H9 (cell line): ENCODE measurements around the gene GRB10. TPM values are rescaled to one million over a fixed set of nuclear protein-coding genes. Genes with fewer than 3 reads are reported as not detected.
"Not testable (repeated sequence)": the region's sequence is repeated elsewhere in the genome, so short reads cannot be mapped to it uniquely, and the experiment has no call there.

ENCODE experiments used
- DNase-seq: peaks from one replicate; pipeline ENCODE4 v3.0.0-alpha.2; 2017
- H2AFZ ChIP-seq: one replicate; pipeline ENCODE4 v1.6.1; 2013; ENCODE audit warnings: mild to moderate bottlenecking, low read length, control low read depth, moderate library complexity
- H2AK5ac ChIP-seq: 2 replicates; pipeline ENCODE4 v1.6.1; 2013; ENCODE audit warnings: low read length, control low read depth, mixed read lengths; ENCODE audit not compliant: insufficient read length
- H2BK120ac ChIP-seq: one replicate; pipeline ENCODE4 v1.6.1; 2013; ENCODE audit warnings: low read depth, mild to moderate bottlenecking, low read length, control low read depth, inconsistent platforms; ENCODE audit not compliant: poor library complexity, severe bottlenecking
- H2BK12ac ChIP-seq: 2 replicates; pipeline ENCODE4 v1.6.1; 2013; ENCODE audit warnings: low read length, control low read depth, mixed read lengths, low read depth; ENCODE audit not compliant: insufficient read length
- H2BK15ac ChIP-seq: 2 replicates; pipeline ENCODE4 v1.6.1; 2013; ENCODE audit warnings: low read depth, low read length, control low read depth
- H2BK20ac ChIP-seq: one replicate; pipeline ENCODE4 v1.6.1; 2013; ENCODE audit warnings: low read depth, mild to moderate bottlenecking, low read length, control low read depth, inconsistent platforms; ENCODE audit not compliant: poor library complexity, severe bottlenecking
- H2BK5ac ChIP-seq: 2 replicates; pipeline ENCODE4 v1.6.1; 2013; ENCODE audit warnings: low read length, control low read depth, mixed read lengths; ENCODE audit not compliant: insufficient read length
- H3K14ac ChIP-seq: 2 replicates; pipeline ENCODE4 v1.6.1; 2013; ENCODE audit warnings: low read length, control low read depth; ENCODE audit not compliant: insufficient read depth
- H3K18ac ChIP-seq: 2 replicates; pipeline ENCODE4 v1.6.1; 2013; ENCODE audit warnings: low read depth, mild to moderate bottlenecking, mixed read lengths, low read length, control low read depth; ENCODE audit not compliant: insufficient read length
- H3K23ac ChIP-seq: 2 replicates; pipeline ENCODE4 v1.6.1; 2013; ENCODE audit warnings: low read length, control low read depth, mixed read lengths, low read depth; ENCODE audit not compliant: insufficient read length
- H3K23me2 ChIP-seq: 2 replicates; pipeline ENCODE4 v1.6.1; 2013; ENCODE audit warnings: low read depth, mild to moderate bottlenecking, mixed read lengths, low read length, control low read depth; ENCODE audit not compliant: insufficient read length, poor library complexity, severe bottlenecking
- H3K27ac ChIP-seq: 2 replicates; pipeline ENCODE4 v1.5.1; 2013; ENCODE audit warnings: low read length, control low read depth, mixed read lengths, low read depth; ENCODE audit not compliant: insufficient read length
- H3K27me3 ChIP-seq: 2 replicates; pipeline ENCODE4 v1.6.1; 2013; ENCODE audit warnings: low read length, control low read depth, inconsistent platforms; ENCODE audit not compliant: insufficient read depth
- H3K4ac ChIP-seq: 2 replicates; pipeline ENCODE4 v1.6.1; 2013; ENCODE audit warnings: low read depth, mild to moderate bottlenecking, control low read depth, inconsistent platforms, low read length, moderate library complexity
- H3K4me1 ChIP-seq: 2 replicates; pipeline ENCODE4 v1.6.1; 2013; ENCODE audit warnings: low read length, control low read depth, inconsistent platforms; ENCODE audit not compliant: insufficient read depth
- H3K4me2 ChIP-seq: 2 replicates; pipeline ENCODE4 v1.6.1; 2013; ENCODE audit warnings: low read length, control low read depth, mixed read lengths; ENCODE audit not compliant: insufficient read length, insufficient read depth
- H3K56ac ChIP-seq: 2 replicates; pipeline ENCODE4 v1.6.1; 2013; ENCODE audit warnings: low read depth, mild to moderate bottlenecking, mixed read lengths, low read length, control low read depth; ENCODE audit not compliant: insufficient read length
- H3K79me1 ChIP-seq: 2 replicates; pipeline ENCODE4 v1.6.1; 2013; ENCODE audit warnings: low read depth, mild to moderate bottlenecking, moderate library complexity, low read length, control low read depth, inconsistent platforms; ENCODE audit not compliant: insufficient read depth, poor library complexity, severe bottlenecking
- H3K79me2 ChIP-seq: 2 replicates; pipeline ENCODE4 v1.6.1; 2013; ENCODE audit warnings: low read length, control low read depth, inconsistent platforms; ENCODE audit not compliant: insufficient read depth
- H3K9ac ChIP-seq: 2 replicates; pipeline ENCODE4 v1.6.1; 2013; ENCODE audit warnings: low read length, control low read depth, mixed read lengths; ENCODE audit not compliant: insufficient read length; ENCODE audit errors: extremely low read depth
- H3K9me3 ChIP-seq: one replicate; pipeline ENCODE4 v1.6.1; 2013; ENCODE audit warnings: low read depth, low read length, inconsistent platforms; ENCODE audit not compliant: control insufficient read depth
- H3T11ph ChIP-seq: one replicate; pipeline ENCODE4 v1.6.1; 2013; ENCODE audit warnings: mild to moderate bottlenecking, low read length, control low read depth, inconsistent platforms
- H4K20me1 ChIP-seq: one replicate; pipeline ENCODE4 v1.6.1; 2013; ENCODE audit not compliant: control insufficient read depth, insufficient read length, insufficient read depth
- H4K5ac ChIP-seq: 2 replicates; pipeline ENCODE4 v1.6.1; 2013; ENCODE audit warnings: low read depth, mild to moderate bottlenecking, mixed read lengths, low read length, control low read depth; ENCODE audit not compliant: insufficient read length
- H4K8ac ChIP-seq: replicated peaks from 2 replicates; pipeline ENCODE4 v1.6.1; 2013; ENCODE audit warnings: low read length, control low read depth, mixed read lengths, low read depth; ENCODE audit not compliant: insufficient read length
- H4K91ac ChIP-seq: 2 replicates; pipeline ENCODE4 v1.6.1; 2013; ENCODE audit warnings: low read depth, mild to moderate bottlenecking, moderate library complexity, mixed read lengths, low read length, control low read depth; ENCODE audit not compliant: insufficient read length
- H3K27ac Mint-ChIP-seq, 3 experiments: 2 replicates in 2 of 3; 3 replicates in 1 of 3; pipeline ENCODE4 v1.8.0; 2020 to 2021; ENCODE audit warnings: mixed read lengths in 3 of 3, mild to moderate bottlenecking in 1 of 3, moderate library complexity in 1 of 3
- H3K27me3 Mint-ChIP-seq: 2 replicates; pipeline ENCODE4 v1.8.0; 2021; ENCODE audit warnings: low read depth, mild to moderate bottlenecking, moderate library complexity, mixed read lengths
- H3K36me3 Mint-ChIP-seq, 3 experiments: 2 replicates in 2 of 3; 3 replicates in 1 of 3; pipeline ENCODE4 v1.8.0; 2020 to 2021; ENCODE audit warnings: low read depth in 3 of 3, mixed read lengths in 3 of 3; ENCODE audit not compliant: insufficient read depth in 1 of 3
- H3K4me1 Mint-ChIP-seq, 2 experiments: 2 replicates each; pipeline ENCODE4 v1.8.0; 2020; ENCODE audit warnings: mixed read lengths in 2 of 2
- H3K4me3 Mint-ChIP-seq, 2 experiments: 2 replicates in 1 of 2; 3 replicates in 1 of 2; pipeline ENCODE4 v1.8.0; 2020 to 2021; ENCODE audit warnings: mild to moderate bottlenecking in 2 of 2, mixed read lengths in 2 of 2, moderate library complexity in 1 of 2
- H3K9me3 Mint-ChIP-seq, 2 experiments: 2 replicates in 1 of 2; 3 replicates in 1 of 2; pipeline ENCODE4 v1.8.0; 2020; ENCODE audit warnings: mild to moderate bottlenecking in 2 of 2, mixed read lengths in 2 of 2, moderate library complexity in 1 of 2
- WGBS: extraction: QIAGEN DNeasy Blood & Tissue Kit; methylation state at CpG from one replicate; pipeline ENCODE4 v1.1.7; 2013; ENCODE audit warnings: missing lambda C conversion rate, low lambda C conversion rate, mixed read lengths; ENCODE audit not compliant: insufficient read length; ENCODE audit errors: extremely low coverage; 5-methylcytosine and 5-hydroxymethylcytosine counted together
- total RNA-seq: library from RNA; stranded (reverse); gene quantifications from 2 replicates; pipeline ENCODE4 v1.2.1, GENCODE V29; 2021
- TF ChIP-seq, protein P1 (sequence below): fragments of 200-600 bp; sonication (generic); conservative IDR thresholded peaks from 3 replicates; pipeline ENCODE4 v1.8.0; 2021; ENCODE audit warnings: antibody characterized with exemption, mild to moderate bottlenecking

The GRB10 gene
- total RNA-seq, 1 experiment from 2014 or later = 108 TPM

GRCh38 chr7:50552139-50552538 is 230.6 kb downstream of the GRB10 start:
- Histone ChIP-seq H2BK20ac (no peak overlapping the region), H3K27me3 (no peaks in the 10 kb centered on the region), H4K5ac (no peak overlapping the region), H3K23me2 (no peaks in the 10 kb centered on the region), H3K9me3 (no peaks in the 10 kb centered on the region), H3K4ac (no peak overlapping the region), H3T11ph (no peak overlapping the region), H3K56ac (no peak overlapping the region), H2BK120ac (no peak overlapping the region), H3K27ac (no peak overlapping the region), H3K4me2 (no peak overlapping the region), H4K20me1 (no peaks in the 10 kb centered on the region), H2BK12ac (no peak overlapping the region), H3K79me2 (no peaks in the 10 kb centered on the region), H4K91ac (no peak overlapping the region), H2BK5ac (no peak overlapping the region), H3K9ac (no peak overlapping the region), H2AK5ac (no peak overlapping the region), H3K18ac (no peak overlapping the region), H3K4me1 (peaks cover 3% of the 10 kb centered on the region; the same call in 1 of the 2 replicates), H2AFZ (no peak overlapping the region), H3K23ac (no peak overlapping the region), H2BK15ac (no peak overlapping the region), H4K8ac (no peak overlapping the region), H3K14ac (no peak overlapping the region), H3K79me1 (no peaks in the 10 kb centered on the region)
- TF ChIP-seq, protein P1, sequence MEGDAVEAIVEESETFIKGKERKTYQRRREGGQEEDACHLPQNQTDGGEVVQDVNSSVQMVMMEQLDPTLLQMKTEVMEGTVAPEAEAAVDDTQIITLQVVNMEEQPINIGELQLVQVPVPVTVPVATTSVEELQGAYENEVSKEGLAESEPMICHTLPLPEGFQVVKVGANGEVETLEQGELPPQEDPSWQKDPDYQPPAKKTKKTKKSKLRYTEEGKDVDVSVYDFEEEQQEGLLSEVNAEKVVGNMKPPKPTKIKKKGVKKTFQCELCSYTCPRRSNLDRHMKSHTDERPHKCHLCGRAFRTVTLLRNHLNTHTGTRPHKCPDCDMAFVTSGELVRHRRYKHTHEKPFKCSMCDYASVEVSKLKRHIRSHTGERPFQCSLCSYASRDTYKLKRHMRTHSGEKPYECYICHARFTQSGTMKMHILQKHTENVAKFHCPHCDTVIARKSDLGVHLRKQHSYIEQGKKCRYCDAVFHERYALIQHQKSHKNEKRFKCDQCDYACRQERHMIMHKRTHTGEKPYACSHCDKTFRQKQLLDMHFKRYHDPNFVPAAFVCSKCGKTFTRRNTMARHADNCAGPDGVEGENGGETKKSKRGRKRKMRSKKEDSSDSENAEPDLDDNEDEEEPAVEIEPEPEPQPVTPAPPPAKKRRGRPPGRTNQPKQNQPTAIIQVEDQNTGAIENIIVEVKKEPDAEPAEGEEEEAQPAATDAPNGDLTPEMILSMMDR = no peak
- Mint-ChIP-seq H3K4me3 (no peak overlapping the region), H3K4me1 (peaks cover 18 to 34% of the 10 kb centered on the region in 2 experiments), H3K27ac (no peak overlapping the region), H3K9me3 (no peaks in the 10 kb centered on the region; a peak in 2 of 5 replicates), H3K27me3 (no peaks in the 10 kb centered on the region; the same call in none of the 2 replicates), H3K36me3 (no peaks in the 10 kb centered on the region)
- no peak for DNase-seq
- no CpG with 5 or more reads among the region's 4 CpGs for WGBS

GRCh38 chr7:50545613-50546012 is 237.1 kb downstream of the GRB10 start:
- not testable (repeated sequence) for H3K27me3 ChIP-seq, H3K9me3 ChIP-seq, H3K14ac ChIP-seq, H3K27ac Mint-ChIP-seq, H2BK20ac ChIP-seq, H4K91ac ChIP-seq, H4K5ac ChIP-seq, H2BK15ac ChIP-seq, H3K79me2 ChIP-seq, H3K9me3 Mint-ChIP-seq, H3K27me3 Mint-ChIP-seq, H3K23me2 ChIP-seq, H2BK120ac ChIP-seq, H3K4ac ChIP-seq, H3K56ac ChIP-seq, H3K27ac ChIP-seq, H3K4me1 Mint-ChIP-seq, H2BK12ac ChIP-seq, H3K4me1 ChIP-seq, H2BK5ac ChIP-seq, DNase-seq, H3K18ac ChIP-seq, H3K36me3 Mint-ChIP-seq, H4K8ac ChIP-seq, H4K20me1 ChIP-seq, H3K9ac ChIP-seq, H2AK5ac ChIP-seq, H3K23ac ChIP-seq, H3K79me1 ChIP-seq, H3K4me3 Mint-ChIP-seq, H2AFZ ChIP-seq, H3T11ph ChIP-seq, H3K4me2 ChIP-seq
- WGBS = no CpG with 5 or more reads among the region's 4 CpGs
